Epithelial cell of prostate (primary cell): ENCODE results near the gene CD40.
"Not testable (repeated sequence)": the region's sequence is repeated elsewhere in the genome, so short reads cannot be mapped to it uniquely, and the experiment has no call there.

Source experiments
- DNase-seq: peaks from one replicate; pipeline ENCODE4 v3.0.0-alpha.2; 2011; ENCODE audit warnings: low read depth, low spot score
- H3K27ac ChIP-seq: fragments of 450-650 bp; 2 replicates; pipeline ENCODE4 v1.5.1; 2017; ENCODE audit warnings: mild to moderate bottlenecking

The CD40 gene

DNA sequence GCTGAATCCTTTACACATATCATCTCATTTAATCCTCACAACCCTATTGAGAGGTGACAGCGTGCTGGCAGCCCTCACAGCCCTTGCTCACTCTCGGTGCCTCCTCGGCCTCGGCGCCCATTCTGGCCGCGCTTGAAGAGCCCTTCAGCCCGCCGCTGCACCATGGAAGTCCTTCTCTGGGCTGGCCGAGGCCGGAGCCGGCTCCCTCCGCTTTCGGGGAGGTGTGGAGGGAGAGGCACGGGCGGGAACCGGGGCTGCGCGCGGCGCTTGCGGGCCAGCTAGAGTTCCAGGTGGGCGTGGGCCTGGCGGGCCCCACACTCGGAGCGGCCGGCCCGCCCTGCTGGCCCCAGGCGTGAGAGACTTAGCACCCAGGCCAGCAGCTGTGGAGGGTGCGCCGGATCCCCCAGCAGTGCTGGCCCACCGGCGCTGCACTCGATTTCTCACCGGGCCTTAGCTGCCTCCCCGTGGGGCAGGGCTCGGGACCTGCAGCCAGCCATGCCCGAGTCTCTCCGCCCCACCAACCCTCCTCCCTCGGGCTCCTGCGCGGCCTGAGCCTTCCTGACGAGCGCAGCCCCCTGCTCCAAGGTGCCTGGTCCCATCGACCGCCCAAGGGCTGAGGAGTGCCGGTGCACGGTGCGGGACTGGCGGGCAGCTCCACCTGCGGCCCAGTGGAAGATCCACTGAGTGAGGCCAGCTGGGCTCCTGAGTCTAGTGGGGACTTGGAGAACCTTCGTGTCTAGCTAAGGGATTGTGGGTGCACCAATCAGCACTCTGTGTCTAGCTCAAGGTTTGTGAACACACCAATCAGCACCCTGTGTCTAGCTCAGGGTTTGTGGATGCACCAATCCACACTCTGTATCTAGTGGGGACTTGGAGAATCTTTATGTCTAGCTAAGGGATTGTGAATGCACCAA, 26.2 kb upstream of the CD40 start:
- not testable (repeated sequence) for DNase-seq, H3K27ac ChIP-seq

DNA sequence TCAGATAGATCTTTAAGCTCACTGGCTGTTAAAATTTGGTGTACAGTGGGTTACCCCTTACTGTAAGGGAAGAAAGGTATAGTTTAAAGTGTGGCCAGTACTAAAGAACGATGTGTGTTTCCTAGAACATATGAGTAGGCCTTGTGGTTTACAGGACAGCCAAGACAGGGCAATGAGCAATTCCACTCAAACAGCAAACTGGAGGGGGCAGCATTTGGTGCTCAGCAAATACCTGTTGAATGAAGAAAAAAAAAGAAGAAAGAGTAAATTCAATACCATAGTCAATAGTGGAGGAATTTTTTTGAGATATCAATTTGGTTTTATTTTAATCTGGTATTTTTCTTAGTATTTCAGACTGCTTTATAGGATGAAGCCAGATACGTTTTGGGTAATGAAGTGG, 24.6 kb upstream of the CD40 start:
- DNase-seq, result no peak
- no peak overlapping the region for H3K27ac ChIP-seq

GRCh38 chr20:46099491-46100287, 18.4 kb upstream of the CD40 start:
- DNase-seq, result no peak
- no peak overlapping the region for H3K27ac ChIP-seq

DNA sequence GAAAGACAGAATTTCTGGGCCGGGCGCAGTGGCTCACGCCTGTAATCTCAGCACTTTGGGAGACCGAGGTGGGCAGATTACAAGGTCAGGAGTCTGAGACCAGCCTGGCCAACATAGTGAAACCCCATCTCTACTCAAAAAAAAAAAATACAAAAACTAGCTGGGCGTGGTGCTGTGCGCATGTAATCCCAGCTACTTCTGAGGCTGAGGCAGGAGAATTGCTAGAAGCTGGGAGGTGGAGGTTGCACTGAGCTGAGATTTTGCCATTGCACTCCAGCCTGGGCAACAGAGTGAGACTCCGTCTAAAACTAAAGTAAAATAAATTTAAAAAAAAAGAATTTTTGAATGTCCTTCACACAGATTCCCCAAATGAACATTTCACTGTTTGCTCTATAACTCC, 17.7 kb upstream of the CD40 start:
- H3K27ac ChIP-seq, DNase-seq: not testable (repeated sequence)

DNA sequence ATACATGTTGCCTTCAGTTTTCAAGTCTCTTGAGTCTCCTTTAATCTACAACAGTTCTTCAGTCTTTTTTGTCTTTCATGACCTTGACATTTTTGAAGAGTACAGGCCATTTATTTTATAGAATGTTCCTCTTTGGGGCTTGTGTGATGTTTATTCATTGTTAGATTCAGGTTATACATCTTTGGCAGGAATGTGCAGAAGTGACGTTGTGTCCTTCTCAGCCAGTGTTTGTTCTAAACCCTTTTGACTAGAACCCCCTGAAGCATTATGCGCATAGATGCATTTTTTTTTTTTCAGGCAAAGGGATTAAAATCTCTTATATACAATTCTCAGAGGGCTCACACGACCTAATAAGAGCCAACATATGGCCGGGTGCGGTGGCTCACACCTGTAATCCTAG, 17.1 kb upstream of the CD40 start:
- no peak for DNase-seq
- H3K27ac ChIP-seq, result no peak overlapping the region

DNA sequence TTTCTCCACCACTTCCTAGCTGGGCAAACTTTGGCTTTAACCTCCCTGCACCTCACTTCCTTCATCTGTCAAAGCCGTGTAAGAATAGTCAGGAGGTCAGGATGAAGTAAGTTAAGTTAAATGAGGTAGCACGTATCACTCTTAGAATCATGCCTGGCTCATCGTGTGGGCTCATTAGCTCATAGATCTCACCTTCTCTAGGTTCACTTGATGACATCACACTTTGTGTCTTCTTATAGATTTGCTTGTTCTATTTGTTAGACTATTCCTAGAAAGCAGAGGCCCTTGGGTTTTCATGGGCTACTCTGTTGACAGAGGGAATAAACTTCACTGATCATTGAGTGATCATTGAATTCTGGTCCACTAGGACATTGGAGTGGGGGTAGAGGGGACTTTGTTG, 16.2 kb upstream of the CD40 start:
- no peak for DNase-seq
- no peak overlapping the region for H3K27ac ChIP-seq

- H3K27ac ChIP-seq, result no peak overlapping the region
- no peak for DNase-seq
Measured at GRCh38 chr20:46102940-46103339, 15.2 kb upstream of the CD40 start.

DNA sequence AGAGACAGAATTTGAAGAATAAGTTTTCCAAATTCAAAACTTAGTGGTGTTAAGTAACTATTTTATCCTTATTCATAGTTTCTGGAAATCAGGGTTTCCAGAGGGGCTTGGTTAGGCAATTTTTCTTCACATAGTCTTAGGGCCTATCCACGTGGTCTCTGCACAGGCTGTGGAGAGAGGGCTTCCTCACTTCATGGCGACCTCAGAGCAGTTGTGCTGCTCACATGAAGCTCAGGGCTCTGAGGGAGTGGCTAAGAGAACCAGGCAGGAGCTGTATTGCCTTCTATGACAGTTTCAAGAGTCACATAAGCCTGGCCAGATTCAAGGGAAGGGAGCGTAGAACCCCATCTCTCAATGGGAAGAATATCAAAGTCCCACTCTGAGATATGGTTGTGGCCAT, 13.9 kb upstream of the CD40 start:
- DNase-seq, result no peak
- H3K27ac ChIP-seq, result no peak overlapping the region

GRCh38 chr20:46107061-46107460, 11.1 kb upstream of the CD40 start:
- no peak for DNase-seq
- H3K27ac ChIP-seq, result no peak overlapping the region

DNA sequence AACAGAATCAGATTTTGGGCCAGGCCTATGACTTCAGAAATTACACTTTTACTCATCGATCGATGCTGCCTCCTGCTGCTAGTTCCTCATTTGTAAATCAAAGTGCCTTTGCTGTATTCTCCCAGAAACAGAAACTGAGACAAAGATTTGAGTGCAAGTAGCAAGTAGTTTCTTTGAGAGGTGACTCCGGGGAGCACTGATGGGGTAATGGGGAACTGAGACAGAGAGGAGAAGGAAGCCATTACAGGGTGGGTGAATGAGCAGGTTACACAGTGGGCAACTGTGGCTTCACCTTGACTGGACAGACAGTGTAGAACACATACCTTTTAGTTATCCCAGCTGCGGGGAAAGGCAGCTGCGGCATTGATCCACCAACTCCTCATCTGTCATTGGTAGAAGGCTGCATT, 9.7 kb upstream of the CD40 start:
- no peak overlapping the region for H3K27ac ChIP-seq
- DNase-seq, result no peak

DNA sequence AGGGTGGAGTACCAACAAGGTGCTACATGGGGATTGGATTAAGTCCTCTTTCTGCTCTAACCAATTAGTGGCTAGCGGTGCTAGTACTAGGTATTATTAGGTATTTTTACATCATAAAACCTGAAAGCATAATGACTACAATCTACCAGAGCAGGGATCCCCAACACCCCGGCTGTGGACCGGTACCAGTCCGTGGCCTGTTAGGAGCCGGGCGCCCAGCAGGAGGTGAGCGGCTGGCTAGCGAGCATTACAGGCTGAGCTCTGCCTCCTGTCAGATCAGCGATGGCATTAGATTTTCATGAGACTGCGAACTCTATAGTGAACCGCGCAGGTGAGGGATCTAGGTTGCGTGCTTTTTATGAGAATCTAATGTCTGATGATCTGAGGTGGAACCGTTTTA, 9.1 kb upstream of the CD40 start:
- DNase-seq, result no peak
- no peak overlapping the region for H3K27ac ChIP-seq

DNA sequence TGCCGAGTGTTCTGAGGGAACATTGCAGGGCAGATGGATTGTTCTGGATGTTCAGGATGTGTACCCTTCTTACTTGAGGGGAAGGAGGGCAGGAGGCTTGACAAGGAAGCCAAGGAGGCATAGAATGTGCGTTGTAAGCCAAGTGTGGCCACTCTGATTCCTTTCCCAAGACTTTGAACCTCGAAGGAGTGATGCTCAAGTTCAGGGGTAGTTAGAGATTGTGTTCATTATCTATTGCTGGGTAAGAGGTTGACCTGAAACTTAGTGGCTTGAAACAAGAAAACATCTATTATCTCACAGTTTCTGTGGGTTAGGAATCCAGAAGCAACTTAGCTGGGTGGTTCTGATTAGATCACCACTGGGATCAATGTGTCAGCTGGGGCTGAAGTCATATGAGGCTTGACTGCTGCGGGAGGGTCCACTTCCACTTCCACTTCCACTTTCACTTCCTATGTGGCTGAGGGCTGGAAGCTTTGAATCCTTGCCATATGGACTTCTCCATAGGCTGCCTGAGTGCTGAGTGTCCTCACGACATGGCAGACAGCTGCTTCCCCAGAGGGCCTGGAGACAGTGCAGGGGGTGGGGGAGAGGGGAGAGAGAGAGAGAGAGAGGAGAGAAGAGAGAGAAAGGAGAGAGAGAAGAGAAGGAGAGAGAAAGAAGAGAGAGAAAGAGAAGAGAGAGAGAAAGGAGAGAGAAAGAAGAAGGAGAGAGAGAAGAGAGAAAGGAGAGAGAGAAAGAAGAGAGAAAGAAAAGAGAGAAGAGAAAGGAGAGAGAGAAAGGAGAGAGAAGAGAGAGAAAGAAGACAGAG, 6.9 kb upstream of the CD40 start:
- DNase-seq, result no peak
- no peak overlapping the region for H3K27ac ChIP-seq

DNA sequence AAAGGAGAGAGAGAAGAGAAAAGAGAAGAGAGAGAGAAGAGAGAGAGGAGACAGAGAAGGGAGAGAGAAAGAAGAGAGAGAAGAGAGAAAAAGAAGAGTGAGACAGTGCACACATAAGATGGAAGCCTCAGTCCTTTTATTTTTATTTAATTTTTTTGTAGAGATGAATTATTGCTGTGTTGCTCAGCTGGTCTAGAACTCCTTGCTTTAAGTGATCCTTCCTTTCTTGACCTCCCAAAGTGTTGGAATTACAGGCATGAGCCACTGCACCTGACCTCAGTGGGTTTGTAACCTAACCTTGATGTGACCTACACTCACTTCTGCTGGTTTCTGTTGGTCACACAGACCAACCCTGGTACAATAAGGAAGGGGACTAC, 6.3 kb upstream of the CD40 start:
- no peak overlapping the region for H3K27ac ChIP-seq
- no peak for DNase-seq

DNA sequence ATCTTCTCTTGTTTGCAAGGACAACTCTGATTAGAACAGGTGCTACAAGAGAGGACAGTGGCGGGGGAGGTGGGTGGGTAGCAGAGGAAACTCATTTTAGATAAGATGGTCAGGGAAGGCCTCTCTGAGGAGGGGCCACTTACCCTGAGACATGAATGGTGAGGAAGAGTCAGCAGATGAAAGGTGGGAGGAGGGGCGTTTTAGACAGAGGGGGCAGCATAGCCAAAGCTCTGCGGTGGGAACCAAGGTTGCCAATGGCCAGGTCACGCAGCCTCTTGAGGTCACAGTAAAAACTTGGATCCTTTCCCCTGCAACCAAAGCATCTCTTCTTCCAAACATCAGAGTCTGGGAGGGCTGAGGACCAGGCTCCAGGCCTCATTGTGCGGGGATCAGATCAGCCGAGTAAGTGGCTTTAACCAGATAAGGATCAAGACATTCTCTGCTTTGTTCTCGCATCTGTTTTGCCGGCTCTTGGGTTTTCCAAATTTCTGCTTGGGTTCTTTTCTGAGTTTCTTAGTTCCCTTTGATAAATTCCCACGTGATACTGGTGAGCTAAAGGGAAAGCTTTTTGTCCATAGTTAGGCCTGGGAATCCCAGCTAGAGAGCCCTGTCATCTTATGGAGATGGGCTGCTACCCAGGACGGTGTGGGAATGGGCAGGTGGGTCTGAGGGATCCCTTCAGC, 5.5 kb upstream of the CD40 start:
- H3K27ac ChIP-seq, result no peak overlapping the region

GRCh38 chr20:46113113-46113470, 5.0 kb upstream of the CD40 start:
- DNase-seq, result no peak

More for the DNA sequence above, 5.5 kb upstream of the CD40 start:
- no peak for DNase-seq

DNA sequence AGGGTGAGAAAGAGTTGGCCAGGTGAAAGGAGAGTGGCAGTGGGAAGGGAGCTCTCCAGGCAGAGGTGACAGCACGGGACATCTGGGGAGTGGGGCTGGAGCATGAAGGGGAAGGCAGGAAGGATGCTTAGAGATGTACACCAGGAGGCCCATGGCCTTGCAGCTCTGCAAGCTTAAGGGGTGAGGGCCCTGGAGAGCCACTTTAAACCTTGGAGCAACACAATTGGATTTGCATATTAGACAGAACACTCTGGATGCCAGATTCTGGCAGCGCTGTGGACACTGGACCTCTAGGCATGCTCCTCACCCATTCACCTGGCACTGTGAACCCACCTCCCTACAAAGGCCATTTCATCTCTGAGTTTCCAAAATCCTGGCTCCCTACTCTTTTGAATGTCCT, 3.7 kb upstream of the CD40 start:
- no peak for DNase-seq
- no peak overlapping the region for H3K27ac ChIP-seq

More at GRCh38 chr20:46113113-46113470, 5.0 kb upstream of the CD40 start:
- no peak overlapping the region for H3K27ac ChIP-seq

GRCh38 chr20:46118481-46119020, 437 bp downstream of the CD40 start:
- DNase-seq, result no peak
- no peak overlapping the region for H3K27ac ChIP-seq

- no peak overlapping the region for H3K27ac ChIP-seq
- no peak for DNase-seq
Measured at GRCh38 chr20:46119028-46119546, 973 bp downstream of the CD40 start.

GRCh38 chr20:46119547-46119946, 1.4 kb downstream of the CD40 start:
- no peak for DNase-seq
- no peak overlapping the region for H3K27ac ChIP-seq

- H3K27ac ChIP-seq, result no peak overlapping the region
- no peak for DNase-seq
Measured at GRCh38 chr20:46120136-46120535, 2.0 kb downstream of the CD40 start.
